BJ (cell line): ENCODE results near the gene ATP6V1F. TPM values are rescaled to one million over a fixed set of nuclear protein-coding genes. Genes with fewer than 3 reads are reported as not detected.

Experiments
- CTCF ChIA-PET: fragments of 350-600 bp; formaldehyde crosslinking; extraction: SDS; loops from one replicate; lab custom pipeline; 2021; ENCODE audit warnings: antibody characterized with exemption, inconsistent platforms; lab: Yijun Ruan, JAX
- POLR2A ChIA-PET: fragments of 300-600 bp; sonication (Branson Sonifier 250); formaldehyde crosslinking; extraction: SDS; loops from one replicate; lab custom pipeline; 2021; ENCODE audit warnings: antibody characterized with exemption; lab: Charles Lee
- DNase-seq: peaks from one replicate; pipeline ENCODE4 v3.0.0-alpha.2; 2011; ENCODE audit warnings: low read depth
- H3K27me3 ChIP-seq: 2 replicates; pipeline ENCODE4 v1.6.0; 2011; ENCODE audit warnings: low read length; ENCODE audit not compliant: control insufficient read depth, insufficient read depth
- H3K36me3 ChIP-seq: 2 replicates; pipeline ENCODE4 v1.5.1; 2011; ENCODE audit warnings: low read length; ENCODE audit not compliant: control insufficient read depth, insufficient read depth
- H3K4me3 ChIP-seq: 2 replicates; pipeline ENCODE4 v1.5.1; 2011; ENCODE audit warnings: low read depth, mild to moderate bottlenecking, control low read depth, low read length
- polyA plus RNA-seq: library from polyadenylated mRNA; depleted of rRNA; stranded (reverse); fragments of >200 nt; gene quantifications from 2 replicates; pipeline ENCODE4 v1.2.3, GENCODE V29; 2011
- TF ChIP-seq, protein P1 (sequence below): IDR thresholded peaks from 2 replicates; pipeline ENCODE4 v1.5.1; 2011; ENCODE audit warnings: low read depth, mild to moderate bottlenecking, control low read depth, inconsistent platforms, low read length, moderate library complexity; ENCODE audit not compliant: insufficient read depth

Gene ATP6V1F
- polyA plus RNA-seq, 1 experiment = 198 TPM

- POLR2A ChIA-PET = interaction anchor here (0.7 to 0.8 kb wide), 2 partner anchors 10 to 74 kb away, joined by 5 to 7 read pairs; no protein-coding TSS in a partner anchor
- no peaks in the 10 kb centered on the region; the same call in none of the 2 replicates for H3K36me3 ChIP-seq
- TF ChIP-seq, protein P1, sequence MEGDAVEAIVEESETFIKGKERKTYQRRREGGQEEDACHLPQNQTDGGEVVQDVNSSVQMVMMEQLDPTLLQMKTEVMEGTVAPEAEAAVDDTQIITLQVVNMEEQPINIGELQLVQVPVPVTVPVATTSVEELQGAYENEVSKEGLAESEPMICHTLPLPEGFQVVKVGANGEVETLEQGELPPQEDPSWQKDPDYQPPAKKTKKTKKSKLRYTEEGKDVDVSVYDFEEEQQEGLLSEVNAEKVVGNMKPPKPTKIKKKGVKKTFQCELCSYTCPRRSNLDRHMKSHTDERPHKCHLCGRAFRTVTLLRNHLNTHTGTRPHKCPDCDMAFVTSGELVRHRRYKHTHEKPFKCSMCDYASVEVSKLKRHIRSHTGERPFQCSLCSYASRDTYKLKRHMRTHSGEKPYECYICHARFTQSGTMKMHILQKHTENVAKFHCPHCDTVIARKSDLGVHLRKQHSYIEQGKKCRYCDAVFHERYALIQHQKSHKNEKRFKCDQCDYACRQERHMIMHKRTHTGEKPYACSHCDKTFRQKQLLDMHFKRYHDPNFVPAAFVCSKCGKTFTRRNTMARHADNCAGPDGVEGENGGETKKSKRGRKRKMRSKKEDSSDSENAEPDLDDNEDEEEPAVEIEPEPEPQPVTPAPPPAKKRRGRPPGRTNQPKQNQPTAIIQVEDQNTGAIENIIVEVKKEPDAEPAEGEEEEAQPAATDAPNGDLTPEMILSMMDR = no peak
- peak overlapping the region; percentile 26 for H3K4me3 ChIP-seq
- no peaks in the 10 kb centered on the region for H3K27me3 ChIP-seq
- CTCF ChIA-PET = no interaction called here
- DNase-seq = no peak
These were observed 33.1 kb upstream of the ATP6V1F start for GRCh38 chr7:128829391-128830166.

DNA sequence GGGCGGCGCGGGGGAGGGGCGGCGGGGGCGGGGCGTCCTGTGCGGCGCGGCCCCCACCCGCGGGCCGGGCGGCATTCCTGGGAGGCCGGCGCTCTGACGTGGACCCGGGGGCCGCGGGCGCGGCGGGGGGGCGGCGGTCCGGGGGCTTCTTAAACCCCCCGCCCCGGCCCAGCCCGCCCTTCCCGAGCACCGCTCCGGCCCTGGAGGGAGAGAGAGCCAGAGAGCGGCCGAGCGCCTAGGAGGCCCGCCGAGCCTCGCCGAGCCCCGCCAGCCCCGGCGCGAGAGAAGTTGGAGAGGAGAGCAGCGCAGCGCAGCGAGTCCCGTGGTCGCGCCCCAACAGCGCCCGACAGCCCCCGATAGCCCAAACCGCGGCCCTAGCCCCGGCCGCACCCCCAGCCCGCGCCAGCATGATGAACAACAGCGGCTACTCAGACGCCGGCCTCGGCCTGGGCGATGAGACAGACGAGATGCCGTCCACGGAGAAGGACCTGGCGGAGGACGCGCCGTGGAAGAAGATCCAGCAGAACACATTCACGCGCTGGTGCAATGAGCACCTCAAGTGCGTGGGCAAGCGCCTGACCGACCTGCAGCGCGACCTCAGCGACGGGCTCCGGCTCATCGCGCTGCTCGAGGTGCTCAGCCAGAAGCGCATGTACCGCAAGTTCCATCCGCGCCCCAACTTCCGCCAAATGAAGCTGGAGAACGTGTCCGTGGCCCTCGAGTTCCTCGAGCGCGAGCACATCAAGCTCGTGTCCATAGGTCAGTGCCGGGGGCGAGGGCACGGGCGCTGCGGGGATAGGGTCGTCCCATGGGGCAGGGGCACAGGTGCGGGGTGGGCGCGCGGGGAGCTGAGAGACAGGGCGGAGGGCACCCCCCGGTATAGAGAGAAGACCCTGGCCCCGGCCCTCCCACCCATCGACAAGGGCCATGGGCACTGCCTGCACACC is 32.2 kb upstream of the ATP6V1F start, which contains the start of gene FLNC:
Gene FLNC (plus strand): TSS at position 176 of the 947 bp plus-strand sequence. CDS start 232 bp downstream, at position 408.
- Histone ChIP-seq H3K36me3 (peaks cover 6% of the 10 kb centered on the region), H3K27me3 (no peaks in the 10 kb centered on the region), H3K4me3 (peak within 1 kb of the TSS; percentile 97)
- TF ChIP-seq, protein P1 = no peak
- DNase-seq = no peak
- CTCF ChIA-PET = interaction anchor here (1.2 to 4.2 kb wide), 2 partner anchors 12 to 222 kb away, joined by 3 to 30 read pairs; no protein-coding TSS in a partner anchor
- POLR2A ChIA-PET = interaction anchor here (1.1 to 2.9 kb wide), 3 partner anchors 48 to 92 kb away, joined by 3 to 12 read pairs (median 3); partner anchors contain the start of gene CALU

GRCh38 chr7:128831178-128831993 is 31.3 kb upstream of the ATP6V1F start:
- CTCF ChIA-PET = interaction anchor here (0.7 to 4.2 kb wide), 5 partner anchors 11 to 223 kb away, joined by 3 to 30 read pairs (median 5); no protein-coding TSS in a partner anchor
- POLR2A ChIA-PET = interaction anchor here (0.5 to 2.9 kb wide), 5 partner anchors 8 to 92 kb away, joined by 3 to 12 read pairs (median 4); partner anchors contain the start of gene CALU
- H3K27me3 ChIP-seq = no peaks in the 10 kb centered on the region
- no peak for DNase-seq
- peaks cover 10% of the 10 kb centered on the region for H3K36me3 ChIP-seq
- TF ChIP-seq, protein P1 = no peak
- peak overlapping the region; percentile 97 for H3K4me3 ChIP-seq

DNA sequence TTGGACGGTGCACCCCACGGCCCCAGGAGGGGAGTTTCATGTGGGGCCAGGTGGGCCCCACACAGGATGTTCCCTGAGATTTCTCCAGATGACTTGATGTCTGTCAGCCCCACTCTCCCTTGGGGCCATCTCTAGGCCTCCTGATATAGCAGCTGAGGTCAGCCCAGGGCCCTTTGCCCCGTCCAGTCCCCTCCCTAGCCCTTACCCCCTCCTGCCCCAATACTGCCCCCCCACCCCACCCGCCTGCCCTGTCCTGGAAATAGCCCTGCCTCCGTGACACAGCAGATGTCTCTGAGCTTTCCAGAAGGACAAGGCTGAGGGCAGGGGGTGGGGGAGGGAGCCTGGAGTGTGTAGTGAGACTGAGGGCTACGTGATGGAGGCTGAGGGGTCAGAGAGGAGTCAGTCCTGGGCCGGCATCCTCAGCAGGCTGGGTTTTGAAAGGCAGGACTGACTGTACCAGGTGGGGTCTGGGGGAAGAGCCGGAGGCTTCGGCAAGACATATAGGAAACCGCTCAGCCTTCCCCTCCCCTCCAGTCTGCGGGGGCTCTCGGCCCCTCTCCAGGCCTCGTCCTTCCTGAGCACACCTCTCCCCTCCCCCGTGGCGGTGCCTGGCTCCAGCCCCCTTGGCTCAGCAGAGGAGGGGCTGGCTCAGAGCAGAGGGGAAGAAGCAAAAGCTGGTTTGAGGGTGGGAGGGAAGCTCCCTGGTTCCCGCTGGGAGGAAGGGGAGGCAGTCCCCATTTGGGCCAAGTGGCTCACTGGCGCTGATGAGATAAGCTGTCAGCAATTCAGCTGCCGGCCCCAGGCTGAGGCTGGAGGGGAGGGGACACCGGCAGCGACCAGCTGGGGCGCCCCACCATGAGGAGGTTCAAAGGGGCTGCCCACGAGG is 30.4 kb upstream of the ATP6V1F start:
- ChIA-PET CTCF (interaction anchor here (0.7 to 4.2 kb wide), 4 partner anchors 10 to 91 kb away, joined by 3 to 30 read pairs (median 7); no protein-coding TSS in a partner anchor), POLR2A (interaction anchor here (0.5 to 2.9 kb wide), 4 partner anchors 8 to 93 kb away, joined by 4 to 12 read pairs (median 8); partner anchors contain the start of gene CALU)
- H3K4me3 ChIP-seq = peak overlapping the region; percentile 97
- no peak for DNase-seq
- H3K27me3 ChIP-seq = no peaks in the 10 kb centered on the region
- TF ChIP-seq, protein P1 = no peak
- H3K36me3 ChIP-seq = peaks cover 17% of the 10 kb centered on the region
